Measurements from ENCODE around the gene PANX1.

PANX1 gene

DNA sequence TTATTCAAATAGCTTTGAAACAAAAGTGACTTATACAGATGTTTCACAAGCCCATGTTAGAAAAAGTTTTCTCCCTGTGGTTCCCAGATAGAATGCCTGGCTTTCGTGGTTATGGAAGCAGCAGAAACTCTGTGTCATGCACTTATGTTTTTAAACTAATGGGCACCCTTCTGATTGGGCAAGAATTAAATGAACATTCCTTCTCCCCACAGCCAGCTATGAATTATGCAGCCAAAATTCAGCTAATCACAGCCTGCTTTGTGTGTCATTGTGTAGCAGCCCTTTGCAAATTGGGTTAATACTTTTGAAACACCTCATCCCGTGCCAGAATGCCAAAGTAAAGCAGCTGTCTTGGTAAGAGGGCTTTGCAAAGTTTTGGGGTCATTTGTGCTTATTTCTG lies 46.9 kb downstream of the PANX1 start:
- TF ChIP-seq ZNF274 (IDR thresholded peaks at IDR 0.05; ENCODE audit: low read depth, low read length) (no peak), SUZ12 (IDR thresholded peaks at IDR 0.05; ENCODE audit: extremely low read depth, insufficient read depth, insufficient read length) (no peak), YY1 (IDR thresholded peaks at IDR 0.05; ENCODE audit: insufficient read depth, insufficient read length) (no peak)
- Histone ChIP-seq H3K4me3 (ENCODE audit: insufficient read length, low read depth) (no peak overlapping the region), H3K36me3 (ENCODE audit: insufficient read depth, insufficient read length, low read length) (peaks cover 38% of the 10 kb centered on the region), H3K27me3 (ENCODE audit: insufficient read depth, insufficient read length) (no peaks in the 10 kb centered on the region), H3K9me3 (ENCODE audit: insufficient read depth, low read length) (no peaks in the 10 kb centered on the region), H3K4me1 (ENCODE audit: insufficient read depth, insufficient read length) (no peaks in the 10 kb centered on the region), H3K9ac (ENCODE audit: insufficient read length, low read depth) (no peak overlapping the region)
- DNase-seq (ENCODE audit: low read depth, low spot score) = no peak

DNA sequence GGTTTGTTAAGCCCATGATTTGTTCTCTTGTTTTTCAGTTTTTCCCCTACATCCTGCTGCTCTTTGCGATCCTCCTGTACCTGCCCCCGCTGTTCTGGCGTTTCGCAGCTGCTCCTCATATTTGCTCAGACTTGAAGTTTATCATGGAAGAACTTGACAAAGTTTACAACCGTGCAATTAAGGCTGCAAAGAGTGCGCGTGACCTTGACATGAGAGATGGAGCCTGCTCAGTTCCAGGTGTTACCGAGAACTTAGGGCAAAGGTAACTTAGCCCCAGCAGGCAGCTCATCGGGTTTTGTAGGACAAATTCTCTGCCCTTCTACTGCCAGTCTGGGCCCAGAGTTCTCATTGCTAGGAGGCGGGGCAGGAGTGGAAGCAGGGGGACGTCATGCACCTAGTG lies 49.7 kb downstream of the PANX1 start:
- no peak for TF ChIP-seq SUZ12 (IDR thresholded peaks at IDR 0.05; ENCODE audit: extremely low read depth, insufficient read depth, insufficient read length)
- TF ChIP-seq YY1 (IDR thresholded peaks at IDR 0.05; ENCODE audit: insufficient read depth, insufficient read length) = no peak
- TF ChIP-seq ZNF274 (IDR thresholded peaks at IDR 0.05; ENCODE audit: low read depth, low read length) = no peak

DNA sequence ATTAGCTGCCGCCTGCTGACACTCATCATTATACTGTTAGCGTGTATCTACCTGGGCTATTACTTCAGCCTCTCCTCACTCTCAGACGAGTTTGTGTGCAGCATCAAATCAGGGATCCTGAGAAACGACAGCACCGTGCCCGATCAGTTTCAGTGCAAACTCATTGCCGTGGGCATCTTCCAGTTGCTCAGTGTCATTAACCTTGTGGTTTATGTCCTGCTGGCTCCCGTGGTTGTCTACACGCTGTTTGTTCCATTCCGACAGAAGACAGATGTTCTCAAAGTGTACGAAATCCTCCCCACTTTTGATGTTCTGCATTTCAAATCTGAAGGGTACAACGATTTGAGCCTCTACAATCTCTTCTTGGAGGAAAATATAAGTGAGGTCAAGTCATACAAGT lies 51.1 kb downstream of the PANX1 start:
- H3K9ac ChIP-seq (ENCODE audit: insufficient read length, low read depth) = no peak overlapping the region
- DNase-seq (ENCODE audit: low read depth, low spot score) = no peak
- no peaks in the 10 kb centered on the region for H3K27me3 ChIP-seq (ENCODE audit: insufficient read depth, insufficient read length)
- H3K9me3 ChIP-seq (ENCODE audit: insufficient read depth, low read length) = no peaks in the 10 kb centered on the region
- no peaks in the 10 kb centered on the region for H3K4me1 ChIP-seq (ENCODE audit: insufficient read depth, insufficient read length)
- TF ChIP-seq YY1 (IDR thresholded peaks at IDR 0.05; ENCODE audit: insufficient read depth, insufficient read length) = no peak
- TF ChIP-seq SUZ12 (IDR thresholded peaks at IDR 0.05; ENCODE audit: extremely low read depth, insufficient read depth, insufficient read length) = no peak
- no peak for TF ChIP-seq ZNF274 (IDR thresholded peaks at IDR 0.05; ENCODE audit: low read depth, low read length)
- no peak overlapping the region for H3K4me3 ChIP-seq (ENCODE audit: insufficient read length, low read depth)
- peaks cover 60% of the 10 kb centered on the region for H3K36me3 ChIP-seq (ENCODE audit: insufficient read depth, insufficient read length, low read length)

More for the DNA sequence above, 49.7 kb downstream of the PANX1 start:
- no peak overlapping the region for H3K4me3 ChIP-seq (ENCODE audit: insufficient read length, low read depth)
- peaks cover 62% of the 10 kb centered on the region for H3K36me3 ChIP-seq (ENCODE audit: insufficient read depth, insufficient read length, low read length)
- H3K27me3 ChIP-seq (ENCODE audit: insufficient read depth, insufficient read length) = no peaks in the 10 kb centered on the region
- no peak for DNase-seq (ENCODE audit: low read depth, low spot score)
- no peaks in the 10 kb centered on the region for H3K9me3 ChIP-seq (ENCODE audit: insufficient read depth, low read length)
- no peaks in the 10 kb centered on the region for H3K4me1 ChIP-seq (ENCODE audit: insufficient read depth, insufficient read length)
- H3K9ac ChIP-seq (ENCODE audit: insufficient read length, low read depth) = no peak overlapping the region

DNA sequence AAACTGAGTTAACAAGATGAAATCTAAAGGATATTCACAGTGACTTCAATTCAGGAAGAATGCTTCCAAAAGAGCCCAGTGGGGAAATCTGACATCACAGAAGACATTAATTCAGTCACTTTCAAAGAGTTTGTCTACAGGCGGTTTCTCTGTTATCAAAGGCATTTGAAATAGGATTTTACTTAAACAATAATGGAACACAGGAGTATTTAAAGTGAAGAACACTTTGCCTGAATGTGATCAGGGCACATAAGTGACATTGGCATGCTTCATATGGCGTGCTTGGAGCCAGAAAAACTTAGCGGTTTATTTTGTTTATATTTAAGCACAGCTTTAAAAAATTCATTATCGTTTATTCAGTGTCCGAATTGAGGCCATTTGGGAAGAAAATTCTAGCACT lies 52.9 kb downstream of the PANX1 start:
- DNase-seq (ENCODE audit: low read depth, low spot score) = no peak
- TF ChIP-seq YY1 (IDR thresholded peaks at IDR 0.05; ENCODE audit: insufficient read depth, insufficient read length) = no peak
- no peak for TF ChIP-seq SUZ12 (IDR thresholded peaks at IDR 0.05; ENCODE audit: extremely low read depth, insufficient read depth, insufficient read length)
- TF ChIP-seq ZNF274 (IDR thresholded peaks at IDR 0.05; ENCODE audit: low read depth, low read length) = no peak
- Histone ChIP-seq H3K36me3 (ENCODE audit: insufficient read depth, insufficient read length, low read length) (peaks cover 58% of the 10 kb centered on the region), H3K4me1 (ENCODE audit: insufficient read depth, insufficient read length) (no peaks in the 10 kb centered on the region), H3K9me3 (ENCODE audit: insufficient read depth, low read length) (no peaks in the 10 kb centered on the region), H3K27me3 (ENCODE audit: insufficient read depth, insufficient read length) (no peaks in the 10 kb centered on the region), H3K9ac (ENCODE audit: insufficient read length, low read depth) (no peak overlapping the region), H3K4me3 (ENCODE audit: insufficient read length, low read depth) (no peak overlapping the region)

DNA sequence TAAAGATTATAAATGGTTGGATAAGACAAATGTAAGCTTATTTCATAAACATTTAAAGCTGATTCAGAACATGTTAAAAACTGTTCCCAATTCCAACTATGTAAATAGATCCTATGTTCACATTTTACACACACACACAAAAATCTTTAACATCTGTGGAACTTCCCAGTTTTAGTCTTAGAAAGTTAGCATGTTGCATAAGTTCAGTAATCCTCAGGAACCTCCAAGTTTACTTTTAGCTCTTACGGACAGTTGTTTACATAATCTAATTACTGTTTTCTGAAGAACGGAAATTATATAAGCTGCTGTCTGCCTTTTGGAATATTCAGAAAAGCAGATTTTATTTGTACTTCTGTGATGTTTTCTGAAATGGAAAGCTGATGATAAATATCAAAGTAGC lies 53.3 kb downstream of the PANX1 start:
- peaks cover 54% of the 10 kb centered on the region for H3K36me3 ChIP-seq (ENCODE audit: insufficient read depth, insufficient read length, low read length)
- H3K4me1 ChIP-seq (ENCODE audit: insufficient read depth, insufficient read length) = no peaks in the 10 kb centered on the region
- no peak for TF ChIP-seq SUZ12 (IDR thresholded peaks at IDR 0.05; ENCODE audit: extremely low read depth, insufficient read depth, insufficient read length)
- TF ChIP-seq ZNF274 (IDR thresholded peaks at IDR 0.05; ENCODE audit: low read depth, low read length) = no peak
- no peak for TF ChIP-seq YY1 (IDR thresholded peaks at IDR 0.05; ENCODE audit: insufficient read depth, insufficient read length)
- no peak for DNase-seq (ENCODE audit: low read depth, low spot score)
- no peaks in the 10 kb centered on the region for H3K27me3 ChIP-seq (ENCODE audit: insufficient read depth, insufficient read length)
- H3K9ac ChIP-seq (ENCODE audit: insufficient read length, low read depth) = no peak overlapping the region
- H3K4me3 ChIP-seq (ENCODE audit: insufficient read length, low read depth) = no peak overlapping the region
- no peaks in the 10 kb centered on the region for H3K9me3 ChIP-seq (ENCODE audit: insufficient read depth, low read length)

DNA sequence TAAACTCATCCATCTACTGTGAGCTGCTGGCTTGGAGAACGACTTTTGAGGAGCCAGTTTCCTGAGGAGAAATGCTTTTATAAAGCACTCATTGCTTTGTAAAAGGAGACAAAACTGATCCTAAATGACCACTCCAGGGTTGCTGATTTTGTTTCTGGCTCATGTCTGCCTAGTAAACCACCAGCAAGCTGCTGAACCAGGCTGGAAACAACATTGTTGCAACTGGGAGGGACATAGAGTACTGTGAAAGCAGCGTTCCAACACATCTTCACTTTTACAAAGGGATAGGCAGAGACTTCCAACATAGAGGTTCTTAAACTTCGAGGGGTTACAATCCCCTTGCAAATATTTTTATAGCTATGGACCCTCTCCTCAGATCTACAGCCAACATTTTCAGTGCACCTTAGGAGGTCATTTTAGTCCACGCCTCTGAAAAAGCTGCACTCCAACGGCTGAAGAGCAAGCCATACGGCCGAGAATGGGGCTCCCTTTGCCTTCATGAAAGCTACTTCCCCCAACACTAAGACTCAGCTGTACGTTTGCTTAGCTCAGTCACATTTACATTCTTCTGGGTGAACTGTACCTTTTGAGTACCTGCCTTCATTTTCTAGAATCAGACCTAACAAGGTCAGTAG lies 54.7 kb downstream of the PANX1 start:
- Histone ChIP-seq H3K36me3 (ENCODE audit: insufficient read depth, insufficient read length, low read length) (peaks cover 45% of the 10 kb centered on the region), H3K27me3 (ENCODE audit: insufficient read depth, insufficient read length) (no peaks in the 10 kb centered on the region), H3K9me3 (ENCODE audit: insufficient read depth, low read length) (no peaks in the 10 kb centered on the region), H3K4me3 (ENCODE audit: insufficient read length, low read depth) (no peak overlapping the region), H3K9ac (ENCODE audit: insufficient read length, low read depth) (no peak overlapping the region), H3K4me1 (ENCODE audit: insufficient read depth, insufficient read length) (no peaks in the 10 kb centered on the region)
- TF ChIP-seq SUZ12 (IDR thresholded peaks at IDR 0.05; ENCODE audit: extremely low read depth, insufficient read depth, insufficient read length) (no peak), ZNF274 (IDR thresholded peaks at IDR 0.05; ENCODE audit: low read depth, low read length) (no peak), YY1 (IDR thresholded peaks at IDR 0.05; ENCODE audit: insufficient read depth, insufficient read length) (no peak)
- DNase-seq (ENCODE audit: low read depth, low spot score) = no peak

DNA sequence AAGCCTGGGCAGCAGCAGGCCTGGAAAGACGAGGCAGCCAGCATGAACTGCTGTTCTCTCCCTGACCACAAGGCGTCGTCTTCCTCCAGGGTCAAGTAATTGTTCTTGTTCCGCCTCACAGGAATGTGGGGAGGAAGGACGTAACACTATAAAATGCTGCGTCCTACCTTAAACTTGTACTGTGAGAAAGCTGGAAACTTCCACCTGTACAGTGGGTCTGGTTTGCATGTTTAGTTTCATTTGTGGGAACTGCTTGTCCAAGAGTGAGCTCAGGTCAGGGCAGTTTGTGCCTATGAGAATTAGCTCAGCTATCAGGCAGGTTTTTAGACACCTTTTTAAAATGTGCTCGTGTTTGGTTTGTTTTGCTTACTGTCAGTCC lies 55.2 kb downstream of the PANX1 start:
- Histone ChIP-seq H3K27me3 (ENCODE audit: insufficient read depth, insufficient read length) (no peaks in the 10 kb centered on the region), H3K9me3 (ENCODE audit: insufficient read depth, low read length) (no peaks in the 10 kb centered on the region), H3K36me3 (ENCODE audit: insufficient read depth, insufficient read length, low read length) (peaks cover 40% of the 10 kb centered on the region), H3K9ac (ENCODE audit: insufficient read length, low read depth) (no peak overlapping the region), H3K4me3 (ENCODE audit: insufficient read length, low read depth) (no peak overlapping the region), H3K4me1 (ENCODE audit: insufficient read depth, insufficient read length) (no peaks in the 10 kb centered on the region)
- TF ChIP-seq YY1 (IDR thresholded peaks at IDR 0.05; ENCODE audit: insufficient read depth, insufficient read length) = no peak
- no peak for TF ChIP-seq ZNF274 (IDR thresholded peaks at IDR 0.05; ENCODE audit: low read depth, low read length)
- TF ChIP-seq SUZ12 (IDR thresholded peaks at IDR 0.05; ENCODE audit: extremely low read depth, insufficient read depth, insufficient read length) = no peak
- DNase-seq (ENCODE audit: low read depth, low spot score) = peak; percentile 79
